OCI-LY7 (cell line): ENCODE results near the gene E4F1. TPM values are rescaled to one million over a fixed set of nuclear protein-coding genes. Genes with fewer than 3 reads are reported as not detected.

ENCODE experiments used
- BruUV-seq: library from RNA; stranded (reverse); fragments of 400-500 nt; replicated peaks from 2 replicates; lab custom pipeline; 2021; lab: Mats Ljungman, UMichigan
- CTCF ChIA-PET: fragments of 300-600 bp; sonication (Branson Sonifier 250); formaldehyde crosslinking; loops from one replicate; lab custom pipeline; 2022; ENCODE audit warnings: antibody characterized with exemption; ENCODE audit not compliant: unreplicated experiment; lab: Charles Lee
- POLR2A ChIA-PET: fragments of 300-600 bp; sonication (Branson Sonifier 250); formaldehyde crosslinking; loops from one replicate; lab custom pipeline; 2022; ENCODE audit warnings: antibody characterized with exemption; lab: Charles Lee
- DNase-seq: peaks from one replicate; pipeline ENCODE4 v3.0.0-alpha.2; 2015; ENCODE audit warnings: low spot score
- H2AFZ ChIP-seq: fragments of 200-600 bp; sonication (generic), shearing (Covaris generic); 2 replicates; pipeline ENCODE4 v1.6.1; 2014; ENCODE audit warnings: mild to moderate bottlenecking, antibody characterized with exemption, low read length, moderate library complexity
- H3K27ac ChIP-seq: fragments of 200-600 bp; sonication (generic); 2 replicates; pipeline ENCODE4 v1.5.1; 2014; ENCODE audit warnings: mixed run types, low read depth, mild to moderate bottlenecking, moderate library complexity, low read length, inconsistent platforms; ENCODE audit not compliant: poor library complexity, severe bottlenecking
- H3K36me3 ChIP-seq: fragments of 200-600 bp; sonication (generic); 2 replicates; pipeline ENCODE4 v1.6.1; 2014; ENCODE audit warnings: mild to moderate bottlenecking, antibody characterized with exemption, low read length, moderate library complexity, mixed read lengths; ENCODE audit not compliant: insufficient read depth
- H3K4me1 ChIP-seq: fragments of 200-600 bp; sonication (generic); 2 replicates; pipeline ENCODE4 v1.5.1; 2014; ENCODE audit warnings: mild to moderate bottlenecking, low read length; ENCODE audit not compliant: insufficient read depth, poor library complexity, severe bottlenecking
- H3K4me2 ChIP-seq: fragments of 200-600 bp; sonication (generic); 2 replicates; pipeline ENCODE4 v1.6.1; 2014; ENCODE audit warnings: mild to moderate bottlenecking, low read length
- H3K4me3 ChIP-seq: fragments of 200-600 bp; sonication (generic); 2 replicates; pipeline ENCODE4 v1.5.1; 2014; ENCODE audit warnings: mild to moderate bottlenecking, low read depth, low read length; ENCODE audit not compliant: poor library complexity, severe bottlenecking
- H3K79me2 ChIP-seq: fragments of 200-600 bp; sonication (generic); 2 replicates; pipeline ENCODE4 v1.6.1; 2016; ENCODE audit warnings: low read depth, mild to moderate bottlenecking, low read length, moderate library complexity, mixed read lengths; ENCODE audit not compliant: insufficient read depth
- H3K9me2 ChIP-seq: fragments of 200-600 bp; sonication (generic); 2 replicates; pipeline ENCODE4 v1.6.1; 2016; ENCODE audit warnings: mild to moderate bottlenecking, low read length, mixed read lengths; ENCODE audit not compliant: insufficient read depth
- H3K9me3 ChIP-seq: fragments of 200-600 bp; sonication (generic); 2 replicates; pipeline ENCODE4 v1.6.1; 2014; ENCODE audit warnings: mild to moderate bottlenecking, mixed run types, low read length, mixed read lengths
- H4K20me1 ChIP-seq: fragments of 200-600 bp; sonication (generic); 2 replicates; pipeline ENCODE4 v1.6.1; 2014; ENCODE audit warnings: mild to moderate bottlenecking, antibody characterized with exemption, low read length, moderate library complexity, mixed read lengths; ENCODE audit not compliant: insufficient read depth
- EZH2phosphoT487 ChIP-seq: fragments of 200-600 bp; sonication (generic); IDR thresholded peaks from 2 replicates; pipeline ENCODE4 v1.6.1; 2018; ENCODE audit warnings: low read depth, borderline replicate concordance, mild to moderate bottlenecking, mixed run types, antibody characterized with exemption, low read length, moderate library complexity, mixed read lengths
- intact Hi-C: fragments of 100-400 bp; cut with micrococcal nuclease; formaldehyde crosslinking; loops from one replicate; pipeline ENCODE4 v1.10.0; 2022; ENCODE audit not compliant: unreplicated experiment
- total RNA-seq, 2 experiments: library from RNA; depleted of rRNA in 1 of 2; stranded (reverse); fragments of >200 nt in 1 of 2; shearing (Covaris generic) in 1 of 2; gene quantifications; 2 replicates each; pipeline ENCODE4 v1.2.3, GENCODE V29; 2014 to 2022
- TF ChIP-seq, protein P1 (sequence below): fragments of 200-600 bp; sonication (generic); conservative IDR thresholded peaks from 2 replicates; pipeline ENCODE4 v1.5.1; 2014; ENCODE audit warnings: mild to moderate bottlenecking, antibody characterized with exemption, low read length, moderate library complexity, mixed read lengths

E4F1 gene
- total RNA-seq, 2 experiments from 2014 or later: 42.3 to 59.6 TPM

DNA sequence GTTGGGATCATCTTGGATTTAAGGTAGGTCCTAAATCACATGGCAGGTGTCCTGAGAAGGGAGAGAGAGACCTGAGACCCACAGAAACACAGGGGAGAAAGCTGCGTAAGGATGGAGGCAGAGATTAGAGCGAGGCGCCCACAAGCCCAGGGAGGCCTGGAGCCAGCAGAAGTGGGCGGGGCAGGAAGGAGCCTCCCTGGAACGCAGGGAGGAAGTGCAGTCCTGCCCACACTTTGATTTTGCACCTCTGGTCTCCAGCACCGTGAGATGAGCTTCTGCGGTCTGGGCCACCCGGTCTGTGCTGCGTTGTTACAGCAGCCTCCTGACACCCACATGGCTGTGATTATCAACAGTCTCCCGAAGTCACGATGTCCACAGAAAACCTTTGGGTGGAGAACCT, 19.2 kb downstream of the E4F1 start:
- Histone ChIP-seq H3K36me3 (peaks cover 78% of the 10 kb centered on the region), H3K4me2 (no peak overlapping the region), H3K9me3 (no peaks in the 10 kb centered on the region), H3K79me2 (no peaks in the 10 kb centered on the region), H4K20me1 (no peaks in the 10 kb centered on the region), H2AFZ (no peak overlapping the region), H3K27ac (no peak overlapping the region), H3K4me3 (no peak overlapping the region), H3K9me2 (no peaks in the 10 kb centered on the region), H3K4me1 (no peaks in the 10 kb centered on the region)
- CTCF ChIA-PET: no interaction called here
- DNase-seq: no peak
- no peak for TF ChIP-seq EZH2phosphoT487
- TF ChIP-seq, protein P1, sequence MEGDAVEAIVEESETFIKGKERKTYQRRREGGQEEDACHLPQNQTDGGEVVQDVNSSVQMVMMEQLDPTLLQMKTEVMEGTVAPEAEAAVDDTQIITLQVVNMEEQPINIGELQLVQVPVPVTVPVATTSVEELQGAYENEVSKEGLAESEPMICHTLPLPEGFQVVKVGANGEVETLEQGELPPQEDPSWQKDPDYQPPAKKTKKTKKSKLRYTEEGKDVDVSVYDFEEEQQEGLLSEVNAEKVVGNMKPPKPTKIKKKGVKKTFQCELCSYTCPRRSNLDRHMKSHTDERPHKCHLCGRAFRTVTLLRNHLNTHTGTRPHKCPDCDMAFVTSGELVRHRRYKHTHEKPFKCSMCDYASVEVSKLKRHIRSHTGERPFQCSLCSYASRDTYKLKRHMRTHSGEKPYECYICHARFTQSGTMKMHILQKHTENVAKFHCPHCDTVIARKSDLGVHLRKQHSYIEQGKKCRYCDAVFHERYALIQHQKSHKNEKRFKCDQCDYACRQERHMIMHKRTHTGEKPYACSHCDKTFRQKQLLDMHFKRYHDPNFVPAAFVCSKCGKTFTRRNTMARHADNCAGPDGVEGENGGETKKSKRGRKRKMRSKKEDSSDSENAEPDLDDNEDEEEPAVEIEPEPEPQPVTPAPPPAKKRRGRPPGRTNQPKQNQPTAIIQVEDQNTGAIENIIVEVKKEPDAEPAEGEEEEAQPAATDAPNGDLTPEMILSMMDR: no peak
- no TSS peak for BruUV-seq
- POLR2A ChIA-PET: no interaction called here
- intact Hi-C loops: no loop called here

DNA sequence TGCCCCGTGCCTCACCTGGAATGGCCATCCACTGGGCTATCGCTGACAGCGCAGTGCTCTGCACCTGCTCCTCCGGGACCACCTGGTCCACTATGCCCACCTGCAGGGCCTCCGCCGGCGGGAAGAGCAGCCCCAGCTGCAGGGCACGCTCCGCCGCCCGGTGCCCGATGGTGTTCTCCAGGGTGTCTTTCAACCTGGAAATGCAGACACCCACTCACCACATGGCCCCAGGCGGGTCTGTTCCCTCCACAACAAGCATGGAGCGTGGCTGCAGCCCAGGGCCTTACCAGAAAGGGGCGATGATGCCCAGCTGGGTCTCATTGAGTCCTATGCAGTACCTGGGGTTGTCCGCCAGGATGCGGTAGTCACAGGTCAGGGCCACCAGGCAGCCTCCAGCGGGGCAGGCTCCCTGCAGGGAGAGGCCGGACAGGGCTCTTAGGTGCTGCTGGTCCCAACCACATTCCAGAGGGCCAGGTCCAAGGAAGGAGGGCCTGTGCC, 19.7 kb downstream of the E4F1 start:
- TF ChIP-seq, protein P1: no peak
- no peak for TF ChIP-seq EZH2phosphoT487
- H3K4me2 ChIP-seq: no peak overlapping the region
- no peak overlapping the region for H3K4me3 ChIP-seq
- POLR2A ChIA-PET: no interaction called here
- H3K36me3 ChIP-seq: peaks cover 74% of the 10 kb centered on the region
- no peak overlapping the region for H2AFZ ChIP-seq
- H3K9me3 ChIP-seq: no peaks in the 10 kb centered on the region
- H4K20me1 ChIP-seq: no peaks in the 10 kb centered on the region
- no peak for DNase-seq
- intact Hi-C loops: no loop called here
- BruUV-seq: no TSS peak
- CTCF ChIA-PET: no interaction called here
- H3K9me2 ChIP-seq: no peaks in the 10 kb centered on the region
- no peaks in the 10 kb centered on the region for H3K4me1 ChIP-seq
- H3K27ac ChIP-seq: no peak overlapping the region
- H3K79me2 ChIP-seq: no peaks in the 10 kb centered on the region

DNA sequence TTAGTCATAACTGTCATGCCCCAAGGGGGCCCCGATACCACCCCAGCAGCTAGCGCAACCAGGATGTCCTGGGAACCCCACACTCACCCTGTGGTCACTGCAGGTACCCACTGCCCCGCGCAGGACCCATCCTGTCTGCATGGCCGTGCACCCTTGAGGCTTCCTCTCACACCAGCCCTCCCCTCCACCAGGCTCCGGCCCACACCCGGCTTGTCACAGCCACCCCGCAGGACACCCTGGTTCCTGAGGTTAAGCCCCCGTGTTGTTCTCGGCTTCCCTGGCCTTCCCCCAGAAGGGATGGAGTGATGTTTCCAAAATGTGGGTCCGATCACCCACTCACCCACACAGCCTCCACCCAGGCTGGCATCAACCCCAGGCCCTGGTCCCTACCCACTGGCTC, 20.4 kb downstream of the E4F1 start:
- POLR2A ChIA-PET: no interaction called here
- CTCF ChIA-PET: no interaction called here
- no peak overlapping the region for H3K4me2 ChIP-seq
- H3K27ac ChIP-seq: no peak overlapping the region
- H3K79me2 ChIP-seq: no peaks in the 10 kb centered on the region; the same call in 1 of the 2 replicates
- H2AFZ ChIP-seq: no peak overlapping the region
- TF ChIP-seq, protein P1: no peak
- TF ChIP-seq EZH2phosphoT487: no peak
- BruUV-seq: no TSS peak
- no peaks in the 10 kb centered on the region for H3K9me3 ChIP-seq
- H3K4me1 ChIP-seq: no peaks in the 10 kb centered on the region
- intact Hi-C loops: no loop called here
- no peak for DNase-seq
- H3K36me3 ChIP-seq: peaks cover 72% of the 10 kb centered on the region
- no peaks in the 10 kb centered on the region for H3K9me2 ChIP-seq
- H3K4me3 ChIP-seq: no peak overlapping the region
- no peaks in the 10 kb centered on the region for H4K20me1 ChIP-seq
